CD4-positive, CD25-positive, alpha-beta regulatory T cell (primary cell): ENCODE measurements around the gene CYP2F1. TPM values are rescaled to one million over a fixed set of nuclear protein-coding genes. Genes with fewer than 3 reads are reported as not detected.
"Not testable (repeated sequence)": the region's sequence is repeated elsewhere in the genome, so short reads cannot be mapped to it uniquely, and the experiment has no call there.

Source experiments
- ATAC-seq, 2 donors: fragments of 150-1000 bp; cut with Tn5 transposase; one replicate each; pipeline ENCODE4 v1.10.0; 2021; ENCODE audit warnings: low read depth in 2 of 2, moderate number of reproducible peaks in 2 of 2, moderate library complexity in 1 of 2
- DNase-seq, 3 donors: peaks; one replicate each; pipeline versions ENCODE4 v3.0.0 to v3.0.0-alpha.2; 2012 to 2022; ENCODE audit warnings: mixed read lengths in 1 of 3
- H3K27ac ChIP-seq: one replicate; pipeline ENCODE4 v1.7.0; 2013; ENCODE audit warnings: mild to moderate bottlenecking, low read length; ENCODE audit not compliant: insufficient read depth, poor library complexity, severe bottlenecking
- H3K27me3 ChIP-seq: one replicate; pipeline ENCODE4 v1.7.0; 2013; ENCODE audit warnings: low read length; ENCODE audit not compliant: control insufficient read depth, insufficient read depth
- H3K36me3 ChIP-seq: one replicate; pipeline ENCODE4 v1.7.0; 2013; ENCODE audit warnings: mild to moderate bottlenecking, low read length, moderate library complexity; ENCODE audit not compliant: control insufficient read depth, insufficient read depth
- H3K4me1 ChIP-seq: 2 replicates; pipeline ENCODE4 v1.7.0; 2013; ENCODE audit warnings: mild to moderate bottlenecking, low read length; ENCODE audit not compliant: insufficient read depth, control insufficient read depth, poor library complexity, severe bottlenecking
- H3K4me3 ChIP-seq: one replicate; pipeline ENCODE4 v1.7.0; 2013; ENCODE audit warnings: low read depth, mild to moderate bottlenecking, low read length, moderate library complexity
- H3K9me3 ChIP-seq, 2 experiments: 1 replicate in 1 of 2; 2 replicates in 1 of 2; pipeline ENCODE4 v1.7.0; 2013; ENCODE audit warnings: low read length in 2 of 2, mild to moderate bottlenecking in 1 of 2, moderate library complexity in 1 of 2; ENCODE audit not compliant: control insufficient read depth in 2 of 2
- H3K27ac Mint-ChIP-seq, 3 donors: one replicate each; pipeline ENCODE4 v1.8.0; 2020 to 2022; ENCODE audit warnings: mild to moderate bottlenecking in 3 of 3, mixed read lengths in 3 of 3, moderate library complexity in 2 of 3
- H3K27me3 Mint-ChIP-seq: one replicate; pipeline ENCODE4 v1.8.0; 2022; ENCODE audit warnings: mild to moderate bottlenecking, mixed read lengths
- H3K36me3 Mint-ChIP-seq: one replicate; pipeline ENCODE4 v1.8.0; 2020; ENCODE audit warnings: mixed read lengths
- H3K4me1 Mint-ChIP-seq, 4 donors: one replicate each; pipeline ENCODE4 v1.8.0; 2020 to 2022; ENCODE audit warnings: mixed read lengths in 4 of 4, mild to moderate bottlenecking in 1 of 4
- H3K4me3 Mint-ChIP-seq, 4 donors: one replicate each; pipeline ENCODE4 v1.8.0; 2020 to 2022; ENCODE audit warnings: mild to moderate bottlenecking in 4 of 4, mixed read lengths in 4 of 4, moderate library complexity in 3 of 4
- H3K9me3 Mint-ChIP-seq, 7 donors: one replicate each; pipeline ENCODE4 v1.8.0; 2020 to 2022; ENCODE audit warnings: mixed read lengths in 7 of 7, mild to moderate bottlenecking in 3 of 7, moderate library complexity in 2 of 7
- polyA plus RNA-seq, 4 donors: library from polyadenylated mRNA; unstranded; fragments of 300-500 nt; fragmentation: Illumina TruSeq; gene quantifications; one replicate each; pipeline ENCODE4 v1.2.3, GENCODE V29; 2021
- total RNA-seq: library from RNA; stranded (reverse); gene quantifications from one replicate; pipeline ENCODE4 v1.2.3, GENCODE V29; 2022

Gene CYP2F1
- total and polyA plus RNA-seq, 5 donors from 2014 or later = 0.25 TPM; not detected in 4

GRCh38 chr19:41095703-41096102 is 18.5 kb upstream of the CYP2F1 start:
- Histone ChIP-seq H3K27me3 (peaks cover 2% of the 10 kb centered on the region), H3K36me3 (no peaks in the 10 kb centered on the region), H3K4me1 (no peaks in the 10 kb centered on the region), H3K27ac (no peak overlapping the region), H3K9me3 (no peaks in the 10 kb centered on the region), H3K4me3 (no peak overlapping the region)
- no peak overlapping the region for H3K27ac Mint-ChIP-seq
- H3K9me3 Mint-ChIP-seq = peaks cover 0 to 8% (median 2%) of the 10 kb centered on the region in 7 donors
- H3K36me3 Mint-ChIP-seq = no peaks in the 10 kb centered on the region
- H3K4me3 Mint-ChIP-seq = no peak overlapping the region
- no peaks in the 10 kb centered on the region for H3K4me1 Mint-ChIP-seq
- DNase-seq (no peak), ATAC-seq (peak; percentile 60 to 66)
- H3K27me3 Mint-ChIP-seq = peaks cover 40% of the 10 kb centered on the region

DNA sequence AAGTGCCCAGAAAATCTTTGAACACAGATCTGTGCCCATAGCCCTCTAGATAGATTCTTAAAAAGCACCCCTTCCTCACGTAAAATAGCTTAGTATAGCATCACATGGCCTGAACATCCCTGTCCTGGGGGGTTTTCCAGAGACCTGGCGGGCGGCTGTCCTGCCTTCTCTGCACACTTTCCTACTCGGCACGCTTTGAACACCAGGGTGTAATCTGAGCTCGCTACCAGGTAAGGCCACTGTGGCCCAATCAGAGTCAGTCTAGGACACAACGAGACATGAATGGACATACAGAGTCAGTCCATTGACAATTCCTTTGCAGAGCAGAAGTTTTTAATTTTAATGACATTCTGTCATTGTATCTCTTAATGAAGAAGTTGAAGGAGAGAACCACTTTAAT is 17.9 kb upstream of the CYP2F1 start:
- no peak overlapping the region for H3K4me3 Mint-ChIP-seq
- no peak overlapping the region for H3K4me3 ChIP-seq
- no peaks in the 10 kb centered on the region for H3K9me3 ChIP-seq
- H3K36me3 ChIP-seq = no peaks in the 10 kb centered on the region
- no peaks in the 10 kb centered on the region for H3K36me3 Mint-ChIP-seq
- ATAC-seq = no peak
- H3K27ac Mint-ChIP-seq = no peak overlapping the region
- no peaks in the 10 kb centered on the region for H3K4me1 Mint-ChIP-seq
- peaks cover 33% of the 10 kb centered on the region for H3K27me3 Mint-ChIP-seq
- H3K27ac ChIP-seq = no peak overlapping the region
- no peak for DNase-seq
- peaks cover 0 to 11% (median 4%) of the 10 kb centered on the region in 7 donors for H3K9me3 Mint-ChIP-seq
- H3K27me3 ChIP-seq = no peaks in the 10 kb centered on the region
- no peaks in the 10 kb centered on the region for H3K4me1 ChIP-seq

DNA sequence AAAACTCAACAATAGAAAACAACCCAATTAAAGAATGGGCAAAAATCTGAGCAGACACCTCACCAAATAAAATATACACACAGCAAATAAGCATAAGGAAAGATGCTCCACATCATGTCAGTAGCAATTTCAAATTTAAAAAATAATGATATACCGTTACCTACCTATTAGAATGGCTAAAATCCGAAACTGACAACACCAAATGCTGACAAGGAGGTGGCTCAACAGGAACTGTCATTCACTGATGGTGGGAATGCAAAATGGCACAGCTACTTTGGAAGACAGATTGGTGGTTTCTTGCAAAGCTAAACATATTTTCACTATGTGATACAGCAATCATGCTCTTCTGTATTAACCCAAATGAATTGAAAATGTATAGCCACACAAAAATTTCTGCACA is 16.9 kb upstream of the CYP2F1 start:
- Mint-ChIP-seq H3K4me1 (no peaks in the 10 kb centered on the region), H3K27me3 (peaks cover 34% of the 10 kb centered on the region)

GRCh38 chr19:41098762-41099161 is 15.5 kb upstream of the CYP2F1 start:
- Mint-ChIP-seq H3K9me3 (peaks cover 0 to 18% (median 7%) of the 10 kb centered on the region in 7 donors), H3K36me3 (no peaks in the 10 kb centered on the region), H3K27me3 (peaks cover 37% of the 10 kb centered on the region), H3K4me1 (no peaks in the 10 kb centered on the region), H3K27ac (peak overlapping the region in 1 of 3 donors; percentile 9), H3K4me3 (no peak overlapping the region)
- ATAC-seq (no peak), DNase-seq (no peak)
- no peaks in the 10 kb centered on the region for H3K27me3 ChIP-seq
- no peaks in the 10 kb centered on the region for H3K4me1 ChIP-seq
- no peak overlapping the region for H3K4me3 ChIP-seq
- no peak overlapping the region for H3K27ac ChIP-seq
- H3K36me3 ChIP-seq = no peaks in the 10 kb centered on the region
- peaks cover 0 to 7% of the 10 kb centered on the region in 2 experiments for H3K9me3 ChIP-seq

More for the DNA sequence above, 16.9 kb upstream of the CYP2F1 start:
- H3K9me3 ChIP-seq = peaks cover 0 to 4% of the 10 kb centered on the region in 2 experiments
- H3K36me3 Mint-ChIP-seq = no peaks in the 10 kb centered on the region
- H3K27ac ChIP-seq = no peak overlapping the region
- no peak overlapping the region for H3K4me3 Mint-ChIP-seq
- H3K4me1 ChIP-seq = no peaks in the 10 kb centered on the region
- H3K27me3 ChIP-seq = no peaks in the 10 kb centered on the region
- DNase-seq = no peak
- H3K27ac Mint-ChIP-seq = no peak overlapping the region
- H3K4me3 ChIP-seq = no peak overlapping the region
- no peak for ATAC-seq
- H3K36me3 ChIP-seq = no peaks in the 10 kb centered on the region
- peaks cover 0 to 15% (median 7%) of the 10 kb centered on the region in 7 donors for H3K9me3 Mint-ChIP-seq

GRCh38 chr19:41102210-41102609 is 12.0 kb upstream of the CYP2F1 start:
- peaks cover 22% of the 10 kb centered on the region for H3K27me3 Mint-ChIP-seq
- H3K36me3 Mint-ChIP-seq, ATAC-seq, H3K4me1 Mint-ChIP-seq, H3K4me1 ChIP-seq, H3K9me3 ChIP-seq, H3K4me3 ChIP-seq, H3K27me3 ChIP-seq, H3K4me3 Mint-ChIP-seq, H3K27ac Mint-ChIP-seq, DNase-seq, H3K36me3 ChIP-seq, H3K27ac ChIP-seq: not testable (repeated sequence)
- peaks cover 0 to 20% (median 7%) of the 10 kb centered on the region in 7 donors for H3K9me3 Mint-ChIP-seq

DNA sequence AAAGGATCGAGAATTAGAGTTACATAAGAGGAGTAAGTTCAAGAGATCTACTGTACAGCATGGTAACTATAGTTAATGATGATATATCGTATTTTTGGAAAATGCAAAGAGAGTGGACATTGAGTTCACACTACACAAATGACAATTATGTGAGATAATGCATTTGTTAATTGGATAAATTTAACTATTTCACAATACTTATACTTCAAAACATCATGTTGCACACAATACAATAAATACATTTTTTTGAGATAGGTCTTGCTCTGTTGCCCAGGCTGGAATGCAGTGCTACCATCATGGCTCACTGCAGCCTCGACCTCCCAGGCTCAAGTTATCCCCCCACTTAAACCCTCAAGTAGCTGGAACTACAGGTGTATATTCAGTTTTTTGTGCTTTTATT is 8.1 kb upstream of the CYP2F1 start:
- Mint-ChIP-seq H3K36me3 (no peaks in the 10 kb centered on the region), H3K27me3 (peaks cover 10% of the 10 kb centered on the region), H3K4me1 (no peaks in the 10 kb centered on the region), H3K9me3 (peaks cover 0 to 19% (median 5%) of the 10 kb centered on the region in 7 donors), H3K27ac (no peak overlapping the region), H3K4me3 (no peak overlapping the region)
- Histone ChIP-seq H3K9me3 (peaks cover 0 to 7% of the 10 kb centered on the region in 2 experiments), H3K4me1 (no peaks in the 10 kb centered on the region), H3K36me3 (no peaks in the 10 kb centered on the region), H3K4me3 (no peak overlapping the region), H3K27ac (no peak overlapping the region), H3K27me3 (no peaks in the 10 kb centered on the region)
- ATAC-seq (no peak), DNase-seq (no peak)

GRCh38 chr19:41111296-41111695 is 2.9 kb upstream of the CYP2F1 start:
- no peaks in the 10 kb centered on the region for H3K36me3 ChIP-seq
- H3K27ac ChIP-seq = no peak overlapping the region
- DNase-seq = no peak
- Mint-ChIP-seq H3K27me3 (peaks cover 4% of the 10 kb centered on the region), H3K27ac (peak overlapping the region in 1 of 3 donors; percentile 95), H3K4me1 (peaks cover 0 to 5% (median 0%) of the 10 kb centered on the region in 4 donors), H3K4me3 (no peak overlapping the region), H3K9me3 (peaks cover 0 to 4% (median 0%) of the 10 kb centered on the region in 7 donors), H3K36me3 (peaks cover 3% of the 10 kb centered on the region)
- no peaks in the 10 kb centered on the region for H3K9me3 ChIP-seq
- no peak overlapping the region for H3K4me3 ChIP-seq
- H3K27me3 ChIP-seq = no peaks in the 10 kb centered on the region
- H3K4me1 ChIP-seq = no peaks in the 10 kb centered on the region
- ATAC-seq = no peak

- no peak overlapping the region for H3K4me3 ChIP-seq
- no peak overlapping the region for H3K27ac Mint-ChIP-seq
- no peak for ATAC-seq
- peaks cover 4% of the 10 kb centered on the region for H3K27me3 Mint-ChIP-seq
- no peak overlapping the region for H3K27ac ChIP-seq
- H3K4me1 Mint-ChIP-seq = peaks cover 0 to 5% (median 0%) of the 10 kb centered on the region in 4 donors
- H3K27me3 ChIP-seq = no peaks in the 10 kb centered on the region
- no peak overlapping the region for H3K4me3 Mint-ChIP-seq
- H3K9me3 ChIP-seq = no peaks in the 10 kb centered on the region
- H3K9me3 Mint-ChIP-seq = peaks cover 0 to 4% (median 0%) of the 10 kb centered on the region in 7 donors
- H3K4me1 ChIP-seq = no peaks in the 10 kb centered on the region
- peaks cover 6% of the 10 kb centered on the region for H3K36me3 Mint-ChIP-seq
- no peak for DNase-seq
- no peaks in the 10 kb centered on the region for H3K36me3 ChIP-seq
Measured at GRCh38 chr19:41111750-41112295, 2.4 kb upstream of the CYP2F1 start.
